ENCODE measurements around the gene TTC36.

The TTC36 gene

GRCh38 chr11:118533769-118534729 lies 6.8 kb downstream of the TTC36 start:
- Histone ChIP-seq H3K9ac (ENCODE audit: insufficient read length) (no peak overlapping the region), H3K36me3 (ENCODE audit: insufficient read depth, low read length) (no peaks in the 10 kb centered on the region), H3K27ac (no peak overlapping the region), H3K4me3 (no peak overlapping the region), H3K9me3 (ENCODE audit: low read depth, low read length) (no peaks in the 10 kb centered on the region)
- no peak for TF ChIP-seq FOXP2 (optimal IDR thresholded peaks at IDR 0.05; ENCODE audit: control extremely low read depth, extremely low read length, insufficient read depth)
- TF ChIP-seq EZH2 (IDR thresholded peaks at IDR 0.05), result no peak
- no peak for TF ChIP-seq POLR2AphosphoS5 (IDR thresholded peaks at IDR 0.05; ENCODE audit: borderline replicate concordance, low read depth, low read length)
- DNase-seq (ENCODE audit: low read depth, low spot score), result no peak

GRCh38 chr11:118535261-118535660 lies 8.0 kb downstream of the TTC36 start:
- Histone ChIP-seq H3K4me3 (no peak overlapping the region), H3K9me3 (ENCODE audit: low read depth, low read length) (no peaks in the 10 kb centered on the region), H3K27ac (no peak overlapping the region), H3K9ac (ENCODE audit: insufficient read length) (no peak overlapping the region), H3K36me3 (ENCODE audit: insufficient read depth, low read length) (no peaks in the 10 kb centered on the region)
- DNase-seq (ENCODE audit: low read depth, low spot score), result no peak
- no peak for TF ChIP-seq POLR2AphosphoS5 (IDR thresholded peaks at IDR 0.05; ENCODE audit: borderline replicate concordance, low read depth, low read length)
- TF ChIP-seq FOXP2 (optimal IDR thresholded peaks at IDR 0.05; ENCODE audit: control extremely low read depth, extremely low read length, insufficient read depth), result no peak
- TF ChIP-seq EZH2 (IDR thresholded peaks at IDR 0.05), result no peak

- Histone ChIP-seq H3K9me3 (ENCODE audit: low read depth, low read length) (no peaks in the 10 kb centered on the region), H3K9ac (ENCODE audit: insufficient read length) (no peak overlapping the region), H3K27ac (no peak overlapping the region), H3K4me3 (no peak overlapping the region), H3K36me3 (ENCODE audit: insufficient read depth, low read length) (no peaks in the 10 kb centered on the region)
- no peak for DNase-seq (ENCODE audit: low read depth, low spot score)
- TF ChIP-seq POLR2AphosphoS5 (IDR thresholded peaks at IDR 0.05; ENCODE audit: borderline replicate concordance, low read depth, low read length) (no peak), FOXP2 (optimal IDR thresholded peaks at IDR 0.05; ENCODE audit: control extremely low read depth, extremely low read length, insufficient read depth) (no peak), EZH2 (IDR thresholded peaks at IDR 0.05) (no peak)
Observed at GRCh38 chr11:118536726-118537125, 9.5 kb downstream of the TTC36 start.

- H3K9me3 ChIP-seq (ENCODE audit: low read depth, low read length), result no peaks in the 10 kb centered on the region
- H3K36me3 ChIP-seq (ENCODE audit: insufficient read depth, low read length), result no peaks in the 10 kb centered on the region
- no peak overlapping the region for H3K27ac ChIP-seq
- H3K4me3 ChIP-seq, result no peak overlapping the region
- DNase-seq (ENCODE audit: low read depth, low spot score), result no peak
- H3K9ac ChIP-seq (ENCODE audit: insufficient read length), result no peak overlapping the region
- TF ChIP-seq FOXP2 (optimal IDR thresholded peaks at IDR 0.05; ENCODE audit: control extremely low read depth, extremely low read length, insufficient read depth) (no peak), EZH2 (IDR thresholded peaks at IDR 0.05) (no peak), POLR2AphosphoS5 (IDR thresholded peaks at IDR 0.05; ENCODE audit: borderline replicate concordance, low read depth, low read length) (no peak)
Observed at GRCh38 chr11:118537409-118537980, 10.2 kb downstream of the TTC36 start.

- no peak for TF ChIP-seq FOXP2 (optimal IDR thresholded peaks at IDR 0.05; ENCODE audit: control extremely low read depth, extremely low read length, insufficient read depth)
- TF ChIP-seq POLR2AphosphoS5 (IDR thresholded peaks at IDR 0.05; ENCODE audit: borderline replicate concordance, low read depth, low read length), result no peak
- no peak for TF ChIP-seq EZH2 (IDR thresholded peaks at IDR 0.05)
- Histone ChIP-seq H3K36me3 (ENCODE audit: insufficient read depth, low read length) (no peaks in the 10 kb centered on the region), H3K9ac (ENCODE audit: insufficient read length) (no peak overlapping the region), H3K27ac (no peak overlapping the region), H3K9me3 (ENCODE audit: low read depth, low read length) (no peaks in the 10 kb centered on the region), H3K4me3 (no peak overlapping the region)
- no peak for DNase-seq (ENCODE audit: low read depth, low spot score)
Observed at GRCh38 chr11:118544010-118544646, 16.9 kb downstream of the TTC36 start.

- TF ChIP-seq FOXP2 (optimal IDR thresholded peaks at IDR 0.05; ENCODE audit: control extremely low read depth, extremely low read length, insufficient read depth) (no peak), POLR2AphosphoS5 (IDR thresholded peaks at IDR 0.05; ENCODE audit: borderline replicate concordance, low read depth, low read length) (no peak), EZH2 (IDR thresholded peaks at IDR 0.05) (no peak)
- no peak for DNase-seq (ENCODE audit: low read depth, low spot score)
- Histone ChIP-seq H3K9me3 (ENCODE audit: low read depth, low read length) (no peaks in the 10 kb centered on the region), H3K4me3 (no peak overlapping the region), H3K9ac (ENCODE audit: insufficient read length) (no peak overlapping the region), H3K27ac (no peak overlapping the region), H3K36me3 (ENCODE audit: insufficient read depth, low read length) (no peaks in the 10 kb centered on the region)
Observed at GRCh38 chr11:118544647-118545010, 17.4 kb downstream of the TTC36 start.

GRCh38 chr11:118545533-118545932 lies 18.3 kb downstream of the TTC36 start:
- H3K4me3 ChIP-seq, result no peak overlapping the region
- no peak for TF ChIP-seq FOXP2 (optimal IDR thresholded peaks at IDR 0.05; ENCODE audit: control extremely low read depth, extremely low read length, insufficient read depth)
- TF ChIP-seq POLR2AphosphoS5 (IDR thresholded peaks at IDR 0.05; ENCODE audit: borderline replicate concordance, low read depth, low read length), result no peak
- no peak for TF ChIP-seq EZH2 (IDR thresholded peaks at IDR 0.05)

GRCh38 chr11:118547132-118547531 lies 19.9 kb downstream of the TTC36 start:
- no peak overlapping the region for H3K4me3 ChIP-seq
- H3K9ac ChIP-seq (ENCODE audit: insufficient read length), result no peak overlapping the region
- H3K9me3 ChIP-seq (ENCODE audit: low read depth, low read length), result no peaks in the 10 kb centered on the region
- TF ChIP-seq FOXP2 (optimal IDR thresholded peaks at IDR 0.05; ENCODE audit: control extremely low read depth, extremely low read length, insufficient read depth) (no peak), EZH2 (IDR thresholded peaks at IDR 0.05) (no peak), POLR2AphosphoS5 (IDR thresholded peaks at IDR 0.05; ENCODE audit: borderline replicate concordance, low read depth, low read length) (no peak)
- no peak overlapping the region for H3K27ac ChIP-seq
- H3K36me3 ChIP-seq (ENCODE audit: insufficient read depth, low read length), result no peaks in the 10 kb centered on the region; the same call in 1 of the 2 replicates
- DNase-seq (ENCODE audit: low read depth, low spot score), result no peak

More at GRCh38 chr11:118545533-118545932, 18.3 kb downstream of the TTC36 start:
- Histone ChIP-seq H3K27ac (no peak overlapping the region), H3K9me3 (ENCODE audit: low read depth, low read length) (no peaks in the 10 kb centered on the region), H3K36me3 (ENCODE audit: insufficient read depth, low read length) (no peaks in the 10 kb centered on the region), H3K9ac (ENCODE audit: insufficient read length) (no peak overlapping the region)
- DNase-seq (ENCODE audit: low read depth, low spot score), result no peak

Measured in SK-N-MC (cell line).